ENCODE results near the gene LLGL1. TPM values are rescaled to one million over a fixed set of nuclear protein-coding genes. Genes with fewer than 3 reads are reported as not detected.
A peak's percentile ranks its signal among the peaks of the same experiment; 100 is the strongest.

Gene LLGL1
- total and polyA plus RNA-seq, 3 donors from 2014 or later, result 24.2 to 46.8 (median 40.0) TPM

GRCh38 chr17:18254888-18255649, 29.6 kb downstream of the LLGL1 start:
- DNase-seq, result no peak
- H3K9me3 ChIP-seq, result no peaks in the 10 kb centered on the region
- no peak overlapping the region for H3K4me3 ChIP-seq
- intact Hi-C loops (cut with DNase I; ENCODE audit: low total_unique reads), result no loop called here
- H3K36me3 ChIP-seq (ENCODE audit: low read depth, missing control alignments), result no peaks in the 10 kb centered on the region
- H3K27me3 ChIP-seq, result no peaks in the 10 kb centered on the region
- peaks cover 22% of the 10 kb centered on the region for H3K4me1 ChIP-seq
- 95 to 97% methylated on average over 8 of the region's 8 CpGs for WGBS, 2 donors
- TF ChIP-seq POLR2A (IDR thresholded peaks at IDR 0.05) (no peak), CTCF (IDR thresholded peaks at IDR 0.05) (no peak)
- no peak overlapping the region for H3K27ac ChIP-seq

- no peaks in the 10 kb centered on the region for H3K27me3 ChIP-seq
- H3K4me3 ChIP-seq, result no peak overlapping the region
- peaks cover 24% of the 10 kb centered on the region for H3K4me1 ChIP-seq
- H3K9me3 ChIP-seq, result no peaks in the 10 kb centered on the region
- intact Hi-C loops (cut with DNase I; ENCODE audit: low total_unique reads), result no loop called here
- 68 to 81% methylated on average over 3 to 11 of the region's 11 CpGs for WGBS, 2 donors
- H3K27ac ChIP-seq, result no peak overlapping the region
- TF ChIP-seq CTCF (IDR thresholded peaks at IDR 0.05) (no peak), POLR2A (IDR thresholded peaks at IDR 0.05) (no peak)
- no peaks in the 10 kb centered on the region for H3K36me3 ChIP-seq (ENCODE audit: low read depth, missing control alignments)
- DNase-seq, result no peak
Observed at GRCh38 chr17:18256351-18256750, 30.9 kb downstream of the LLGL1 start.

GRCh38 chr17:18256776-18257175, 31.3 kb downstream of the LLGL1 start:
- Histone ChIP-seq H3K9me3 (no peaks in the 10 kb centered on the region), H3K36me3 (ENCODE audit: low read depth, missing control alignments) (no peaks in the 10 kb centered on the region), H3K4me1 (peaks cover 28% of the 10 kb centered on the region), H3K27me3 (no peaks in the 10 kb centered on the region), H3K27ac (no peak overlapping the region), H3K4me3 (no peak overlapping the region)
- intact Hi-C loops (cut with DNase I; ENCODE audit: low total_unique reads), result no loop called here
- no peak for TF ChIP-seq POLR2A (IDR thresholded peaks at IDR 0.05)
- no peak for TF ChIP-seq CTCF (IDR thresholded peaks at IDR 0.05)
- no peak for DNase-seq
- 72 to 75% methylated on average over 6 to 7 of the region's 7 CpGs for WGBS, 2 donors

GRCh38 chr17:18257268-18257981, 32.0 kb downstream of the LLGL1 start:
- intact Hi-C loops (cut with DNase I; ENCODE audit: low total_unique reads), result no loop called here
- peak overlapping the region; percentile 91 for H3K27ac ChIP-seq
- WGBS, 2 donors, result 25% methylated on average over 12 to 18 of the region's 18 CpGs
- peak overlapping the region; percentile 95 to 100 for H3K4me3 ChIP-seq
- no peaks in the 10 kb centered on the region for H3K9me3 ChIP-seq
- H3K27me3 ChIP-seq, result no peaks in the 10 kb centered on the region
- H3K36me3 ChIP-seq (ENCODE audit: low read depth, missing control alignments), result no peaks in the 10 kb centered on the region
- DNase-seq, result peak; percentile 74
- TF ChIP-seq POLR2A (IDR thresholded peaks at IDR 0.05), result no peak
- no peak for TF ChIP-seq CTCF (IDR thresholded peaks at IDR 0.05)
- peaks cover 33% of the 10 kb centered on the region for H3K4me1 ChIP-seq
